OCI-LY7 (cell line): ENCODE measurements around the gene THAP8. TPM values are rescaled to one million over a fixed set of nuclear protein-coding genes. Genes with fewer than 3 reads are reported as not detected.

Experiments
- BruUV-seq: library from RNA; stranded (reverse); fragments of 400-500 nt; replicated peaks from 2 replicates; lab custom pipeline; 2021; lab: Mats Ljungman, UMichigan
- CTCF ChIA-PET: fragments of 300-600 bp; sonication (Branson Sonifier 250); formaldehyde crosslinking; loops from one replicate; lab custom pipeline; 2022; ENCODE audit warnings: antibody characterized with exemption; ENCODE audit not compliant: unreplicated experiment; lab: Charles Lee
- POLR2A ChIA-PET: fragments of 300-600 bp; sonication (Branson Sonifier 250); formaldehyde crosslinking; loops from one replicate; lab custom pipeline; 2022; ENCODE audit warnings: antibody characterized with exemption; lab: Charles Lee
- DNase-seq: peaks from one replicate; pipeline ENCODE4 v3.0.0-alpha.2; 2015; ENCODE audit warnings: low spot score
- H2AFZ ChIP-seq: fragments of 200-600 bp; sonication (generic), shearing (Covaris generic); 2 replicates; pipeline ENCODE4 v1.6.1; 2014; ENCODE audit warnings: mild to moderate bottlenecking, antibody characterized with exemption, low read length, moderate library complexity
- H3K27ac ChIP-seq: fragments of 200-600 bp; sonication (generic); 2 replicates; pipeline ENCODE4 v1.5.1; 2014; ENCODE audit warnings: mixed run types, low read depth, mild to moderate bottlenecking, moderate library complexity, low read length, inconsistent platforms; ENCODE audit not compliant: poor library complexity, severe bottlenecking
- H3K36me3 ChIP-seq: fragments of 200-600 bp; sonication (generic); 2 replicates; pipeline ENCODE4 v1.6.1; 2014; ENCODE audit warnings: mild to moderate bottlenecking, antibody characterized with exemption, low read length, moderate library complexity, mixed read lengths; ENCODE audit not compliant: insufficient read depth
- H3K4me1 ChIP-seq: fragments of 200-600 bp; sonication (generic); 2 replicates; pipeline ENCODE4 v1.5.1; 2014; ENCODE audit warnings: mild to moderate bottlenecking, low read length; ENCODE audit not compliant: insufficient read depth, poor library complexity, severe bottlenecking
- H3K4me2 ChIP-seq: fragments of 200-600 bp; sonication (generic); 2 replicates; pipeline ENCODE4 v1.6.1; 2014; ENCODE audit warnings: mild to moderate bottlenecking, low read length
- H3K4me3 ChIP-seq: fragments of 200-600 bp; sonication (generic); 2 replicates; pipeline ENCODE4 v1.5.1; 2014; ENCODE audit warnings: mild to moderate bottlenecking, low read depth, low read length; ENCODE audit not compliant: poor library complexity, severe bottlenecking
- H3K79me2 ChIP-seq: fragments of 200-600 bp; sonication (generic); 2 replicates; pipeline ENCODE4 v1.6.1; 2016; ENCODE audit warnings: low read depth, mild to moderate bottlenecking, low read length, moderate library complexity, mixed read lengths; ENCODE audit not compliant: insufficient read depth
- H3K9me2 ChIP-seq: fragments of 200-600 bp; sonication (generic); 2 replicates; pipeline ENCODE4 v1.6.1; 2016; ENCODE audit warnings: mild to moderate bottlenecking, low read length, mixed read lengths; ENCODE audit not compliant: insufficient read depth
- H3K9me3 ChIP-seq: fragments of 200-600 bp; sonication (generic); 2 replicates; pipeline ENCODE4 v1.6.1; 2014; ENCODE audit warnings: mild to moderate bottlenecking, mixed run types, low read length, mixed read lengths
- H4K20me1 ChIP-seq: fragments of 200-600 bp; sonication (generic); 2 replicates; pipeline ENCODE4 v1.6.1; 2014; ENCODE audit warnings: mild to moderate bottlenecking, antibody characterized with exemption, low read length, moderate library complexity, mixed read lengths; ENCODE audit not compliant: insufficient read depth
- CTCF ChIP-seq: fragments of 200-600 bp; sonication (generic); conservative IDR thresholded peaks from 2 replicates; pipeline ENCODE4 v1.5.1; 2014; ENCODE audit warnings: mild to moderate bottlenecking, antibody characterized with exemption, low read length, moderate library complexity, mixed read lengths
- EZH2phosphoT487 ChIP-seq: fragments of 200-600 bp; sonication (generic); IDR thresholded peaks from 2 replicates; pipeline ENCODE4 v1.6.1; 2018; ENCODE audit warnings: low read depth, borderline replicate concordance, mild to moderate bottlenecking, mixed run types, antibody characterized with exemption, low read length, moderate library complexity, mixed read lengths
- intact Hi-C: fragments of 100-400 bp; cut with micrococcal nuclease; formaldehyde crosslinking; loops from one replicate; pipeline ENCODE4 v1.10.0; 2022; ENCODE audit not compliant: unreplicated experiment
- total RNA-seq, 2 experiments: library from RNA; depleted of rRNA in 1 of 2; stranded (reverse); fragments of >200 nt in 1 of 2; shearing (Covaris generic) in 1 of 2; gene quantifications; 2 replicates each; pipeline ENCODE4 v1.2.3, GENCODE V29; 2014 to 2022

The THAP8 gene
- total RNA-seq, 2 experiments from 2014 or later: 7.3 TPM

- Histone ChIP-seq H3K36me3 (0 out of 2 replicates have a peak, but pooled peaks cover 5% of the 10 kb centered on the region), H2AFZ (no peak overlapping the region), H3K27ac (no peak overlapping the region), H3K4me2 (no peak overlapping the region), H3K4me3 (no peak overlapping the region), H4K20me1 (no peaks in the 10 kb centered on the region), H3K4me1 (no peaks in the 10 kb centered on the region), H3K9me2 (no peaks in the 10 kb centered on the region), H3K79me2 (no peaks in the 10 kb centered on the region), H3K9me3 (no peaks in the 10 kb centered on the region)
- CTCF ChIA-PET: no interaction called here
- TF ChIP-seq CTCF (no peak), EZH2phosphoT487 (no peak)
- POLR2A ChIA-PET: interaction anchor here (0.7 kb wide), 1 partner anchor 368 kb away, joined by 3 read pairs; no protein-coding TSS in a partner anchor
- intact Hi-C loops: no loop called here
- BruUV-seq: no TSS peak
- no peak for DNase-seq
These were observed 23.6 kb downstream of the THAP8 start for GRCh38 chr19:36030264-36031148.

GRCh38 chr19:36028313-36029041 is 25.6 kb downstream of the THAP8 start:
- H3K4me2 ChIP-seq: no peak overlapping the region
- H3K36me3 ChIP-seq: no peaks in the 10 kb centered on the region
- H2AFZ ChIP-seq: no peak overlapping the region
- DNase-seq: no peak
- intact Hi-C loops: no loop called here
- TF ChIP-seq CTCF: no peak
- TF ChIP-seq EZH2phosphoT487: no peak
- ChIA-PET POLR2A (no interaction called here), CTCF (no interaction called here)
- H3K27ac ChIP-seq: no peak overlapping the region
- no peaks in the 10 kb centered on the region for H3K4me1 ChIP-seq
- no peaks in the 10 kb centered on the region for H3K79me2 ChIP-seq
- H3K4me3 ChIP-seq: no peak overlapping the region
- BruUV-seq: no TSS peak
- H3K9me3 ChIP-seq: no peaks in the 10 kb centered on the region
- no peaks in the 10 kb centered on the region for H4K20me1 ChIP-seq
- H3K9me2 ChIP-seq: no peaks in the 10 kb centered on the region
